Hypothalamus (tissue), 51 donors: ENCODE measurements around the gene SEMA4D.
A peak's percentile ranks its signal among the peaks of the same experiment; 100 is the strongest.

Experiments
- DNase-seq, 51 donors: peaks; one replicate each; lab custom pipeline; 2025; lab: John Stamatoyannopoulos, UW

The SEMA4D gene

GRCh38 chr9:89502671-89503070 lies 4.8 kb upstream of the SEMA4D start:
- no peak for DNase-seq

- DNase-seq = no peak
Measured at GRCh38 chr9:89502038-89502601, 4.2 kb upstream of the SEMA4D start.

GRCh38 chr9:89501311-89501898 lies 3.5 kb upstream of the SEMA4D start:
- no peak for DNase-seq

- DNase-seq = no peak
Measured at GRCh38 chr9:89500008-89500407, 2.1 kb upstream of the SEMA4D start.

GRCh38 chr9:89498852-89499480 lies 1.1 kb upstream of the SEMA4D start:
- no peak for DNase-seq

- peak in 2 of 51 donors; percentile 37 to 61 for DNase-seq
Measured at GRCh38 chr9:89497257-89497963, 503 bp downstream of the SEMA4D start.

GRCh38 chr9:89496645-89497256 lies 1.2 kb downstream of the SEMA4D start:
- peak in 24 of 51 donors; percentile 27 to 76 (median 40) for DNase-seq

- peak in 6 of 51 donors; percentile 38 to 72 (median 50) for DNase-seq
Measured at GRCh38 chr9:89495824-89496560, 1.9 kb downstream of the SEMA4D start.

GRCh38 chr9:89494199-89494598 lies 3.7 kb downstream of the SEMA4D start:
- DNase-seq = no peak

GRCh38 chr9:89493671-89494070 lies 4.2 kb downstream of the SEMA4D start:
- no peak for DNase-seq

GRCh38 chr9:89493181-89493580 lies 4.7 kb downstream of the SEMA4D start:
- DNase-seq = peak in 3 of 51 donors; percentile 18 to 30 (median 19)

GRCh38 chr9:89492586-89492985 lies 5.3 kb downstream of the SEMA4D start:
- no peak for DNase-seq

- peak in 1 of 51 donors; percentile 26 for DNase-seq
Measured at GRCh38 chr9:89491694-89492093, 6.2 kb downstream of the SEMA4D start.

- peak in 1 of 51 donors; percentile 45 for DNase-seq
Measured at GRCh38 chr9:89489548-89490530, 8.1 kb downstream of the SEMA4D start.

GRCh38 chr9:89488936-89489335 lies 9.0 kb downstream of the SEMA4D start:
- DNase-seq = no peak

GRCh38 chr9:89488131-89488530 lies 9.8 kb downstream of the SEMA4D start:
- DNase-seq = no peak

- DNase-seq = no peak
Measured at GRCh38 chr9:89486681-89487080, 11.2 kb downstream of the SEMA4D start.

GRCh38 chr9:89484475-89485404 lies 13.2 kb downstream of the SEMA4D start:
- DNase-seq = no peak
